Measurements from ENCODE around the gene RGS10.

Gene RGS10

DNA sequence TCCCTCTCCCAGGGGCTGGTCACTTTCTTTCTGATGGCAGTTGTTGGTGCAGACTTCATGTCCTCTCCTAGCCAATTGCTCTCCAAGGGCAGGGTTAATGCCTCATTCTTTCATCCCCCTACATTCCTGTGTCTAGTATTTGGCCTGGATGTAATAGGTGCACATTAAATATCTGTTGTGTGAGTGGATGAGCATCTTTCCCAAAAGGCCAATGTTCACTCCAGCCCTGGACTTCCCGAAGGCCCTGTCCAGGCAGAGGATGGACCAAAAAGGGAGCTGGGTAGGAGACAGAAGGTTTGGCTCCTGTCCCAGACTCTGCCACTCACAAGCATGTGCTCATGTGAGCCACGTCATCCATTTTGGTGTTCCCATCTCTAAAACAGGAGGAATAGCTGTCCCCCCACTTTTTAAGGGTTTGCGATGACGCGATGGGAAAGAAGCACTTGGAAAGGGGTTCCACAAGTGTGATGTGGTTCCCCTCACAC, 47.5 kb downstream of the RGS10 start:
- DNase-seq, result no peak

GRCh38 chr10:119494236-119495020, 48.1 kb downstream of the RGS10 start:
- DNase-seq, result no peak

DNA sequence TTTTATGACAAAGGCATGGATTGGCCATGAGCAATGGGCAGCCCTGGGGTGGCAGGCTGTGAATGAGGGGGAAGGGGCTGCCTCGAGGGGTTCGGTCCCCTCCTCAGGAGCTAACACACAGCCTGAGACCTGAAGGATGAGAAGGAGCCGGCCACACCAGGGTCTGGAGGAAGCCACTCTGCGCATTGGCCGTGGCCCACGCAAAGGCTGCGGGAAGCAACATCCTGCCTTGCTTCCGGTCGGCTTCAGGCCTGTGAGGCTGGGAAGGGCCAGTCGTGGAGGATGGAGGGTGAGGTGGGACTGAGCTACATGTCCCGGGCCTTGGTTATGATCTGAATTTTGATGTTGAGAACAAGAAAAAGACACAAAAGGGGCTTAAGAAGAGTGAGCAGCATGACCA, 49.4 kb downstream of the RGS10 start:
- DNase-seq, result no peak

- no peak for DNase-seq
Measured at GRCh38 chr10:119491966-119492757, 50.4 kb downstream of the RGS10 start.

- DNase-seq, result no peak
Measured at GRCh38 chr10:119489991-119490326, 52.6 kb downstream of the RGS10 start.

DNA sequence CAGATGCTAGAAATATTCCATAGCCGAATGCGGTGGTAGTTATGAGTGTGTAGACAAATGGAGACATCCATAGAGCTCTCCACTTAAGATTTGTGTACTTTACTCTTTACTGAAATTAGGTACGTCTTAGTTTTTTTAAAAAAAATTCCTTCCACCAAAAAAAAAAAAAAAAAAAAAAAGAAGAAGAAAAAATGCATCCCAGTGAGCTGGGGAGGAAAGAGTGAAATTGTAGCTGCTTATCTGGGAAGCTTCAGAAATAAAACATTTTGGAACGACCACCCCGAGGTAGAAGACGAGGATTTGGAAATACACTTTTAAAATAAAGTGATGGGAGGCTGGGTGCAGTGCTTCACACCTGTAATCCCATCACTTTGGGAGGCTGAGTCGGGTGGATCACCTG, 53.8 kb downstream of the RGS10 start:
- no peak for DNase-seq

GRCh38 chr10:119483839-119484238, 58.7 kb downstream of the RGS10 start:
- no peak for DNase-seq

GRCh38 chr10:119483001-119483400, 59.5 kb downstream of the RGS10 start:
- no peak for DNase-seq

- DNase-seq, result no peak
Measured at GRCh38 chr10:119481781-119482426, 60.6 kb downstream of the RGS10 start.

DNA sequence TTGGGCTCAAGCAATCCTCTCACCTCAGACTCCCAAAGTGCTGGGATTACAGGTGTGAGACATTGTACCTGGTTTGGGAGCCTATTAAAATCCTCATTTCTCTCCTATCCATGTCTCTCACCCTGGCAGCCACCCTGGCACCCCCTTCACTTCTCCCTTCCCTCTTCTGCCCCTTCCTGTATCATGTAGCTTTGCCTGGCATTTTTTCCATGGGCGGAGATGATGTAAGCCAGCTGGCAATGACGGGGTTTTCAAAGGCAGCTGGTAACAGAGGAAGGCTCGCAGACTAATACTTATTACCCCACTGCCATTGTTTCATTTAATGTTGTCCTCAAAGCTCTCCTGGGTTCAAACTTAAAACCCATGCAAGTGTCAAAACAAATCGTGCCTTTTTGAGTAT, 61.9 kb downstream of the RGS10 start:
- DNase-seq, result no peak

- no peak for DNase-seq
Measured at GRCh38 chr10:119479532-119479931, 63.0 kb downstream of the RGS10 start.

GRCh38 chr10:119478811-119479341, 63.6 kb downstream of the RGS10 start:
- DNase-seq, result no peak

- no peak for DNase-seq
Measured at GRCh38 chr10:119478111-119478802, 64.3 kb downstream of the RGS10 start.

- no peak for DNase-seq
Measured at GRCh38 chr10:119477444-119477843, 65.1 kb downstream of the RGS10 start.

- DNase-seq, result no peak
Measured at GRCh38 chr10:119474606-119475005, 67.9 kb downstream of the RGS10 start.

GRCh38 chr10:119473771-119474170, 68.7 kb downstream of the RGS10 start:
- no peak for DNase-seq

DNA sequence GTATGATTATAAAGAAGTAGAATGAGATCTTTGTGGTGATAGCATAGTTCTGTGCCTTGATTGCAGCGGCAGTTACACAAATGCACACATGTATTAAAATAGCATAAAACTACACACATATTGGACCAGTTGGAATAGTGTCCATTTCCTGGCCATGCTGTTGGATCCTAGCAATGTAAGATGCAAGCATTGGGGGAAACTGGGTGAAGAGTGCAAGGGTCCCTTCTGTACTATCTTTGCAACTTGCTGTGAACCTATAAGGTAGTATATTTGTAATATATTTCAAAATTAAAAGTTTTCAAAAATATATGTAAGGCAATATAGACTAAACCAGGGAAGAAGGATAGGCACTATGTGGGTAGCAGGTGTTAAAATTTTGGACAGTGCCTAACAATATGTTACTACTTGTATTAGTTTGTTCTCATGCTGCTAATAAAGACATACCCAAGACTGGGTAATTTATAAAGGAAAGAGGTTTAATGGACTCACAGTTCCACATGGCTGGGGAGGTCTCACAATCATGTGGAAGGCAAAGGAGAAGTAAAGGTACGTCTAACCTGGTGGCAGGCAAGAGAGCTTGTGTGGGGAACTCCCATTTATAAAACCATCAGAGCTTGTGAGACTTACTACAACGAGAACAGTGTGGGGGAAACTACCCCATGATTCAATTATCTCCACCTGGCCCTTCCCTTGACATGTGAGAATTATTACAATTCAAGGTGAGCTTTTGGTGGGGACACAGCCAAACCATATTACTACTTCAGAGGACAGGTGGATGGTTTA, 71.4 kb downstream of the RGS10 start:
- DNase-seq, result no peak

GRCh38 chr10:119469846-119470245, 72.7 kb downstream of the RGS10 start:
- no peak for DNase-seq

DNA sequence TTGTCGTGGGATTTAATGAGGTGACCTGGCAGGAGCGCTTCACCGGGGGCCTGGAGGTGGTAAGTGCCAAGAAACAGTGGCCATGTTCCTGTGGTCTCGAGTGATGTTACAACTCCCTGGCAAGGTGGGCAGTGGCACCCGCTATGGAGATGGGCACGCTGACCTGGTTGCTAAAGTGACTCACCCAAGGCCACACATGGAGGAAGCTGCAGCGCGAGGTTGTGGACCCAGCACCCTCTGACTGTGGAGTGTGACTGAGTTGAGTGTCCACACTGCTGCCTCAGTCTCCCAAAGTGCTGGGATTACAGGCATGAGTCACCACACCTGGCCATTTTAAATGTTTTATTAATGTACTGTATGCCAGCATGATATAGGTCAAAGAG, 73.2 kb downstream of the RGS10 start:
- DNase-seq, result no peak

GRCh38 chr10:119468542-119469324, 73.8 kb downstream of the RGS10 start:
- DNase-seq, result no peak

DNA sequence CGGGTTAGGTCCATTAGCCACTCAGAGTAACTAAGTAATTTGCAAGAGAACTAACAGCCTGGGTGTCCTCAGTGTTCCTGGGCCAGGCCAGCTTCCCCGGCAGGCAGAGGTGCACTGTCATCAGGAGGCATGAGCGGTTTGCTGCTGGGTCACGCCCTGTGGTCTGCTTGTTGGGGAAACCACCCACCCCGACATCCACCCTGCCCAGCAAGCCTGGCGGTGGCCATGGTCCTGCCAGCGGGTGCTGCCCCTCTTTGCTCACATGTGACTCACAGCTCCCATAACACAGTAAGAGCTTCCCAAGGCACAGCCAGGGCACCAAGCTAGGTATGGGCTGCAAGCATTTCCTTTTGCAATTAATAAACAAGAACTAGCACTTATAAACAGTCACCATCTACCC, 75.9 kb downstream of the RGS10 start:
- DNase-seq, result peak; percentile 58

Measured in T1000 (cell line).